ENCODE results near the gene ADPRHL1.

Gene ADPRHL1

DNA sequence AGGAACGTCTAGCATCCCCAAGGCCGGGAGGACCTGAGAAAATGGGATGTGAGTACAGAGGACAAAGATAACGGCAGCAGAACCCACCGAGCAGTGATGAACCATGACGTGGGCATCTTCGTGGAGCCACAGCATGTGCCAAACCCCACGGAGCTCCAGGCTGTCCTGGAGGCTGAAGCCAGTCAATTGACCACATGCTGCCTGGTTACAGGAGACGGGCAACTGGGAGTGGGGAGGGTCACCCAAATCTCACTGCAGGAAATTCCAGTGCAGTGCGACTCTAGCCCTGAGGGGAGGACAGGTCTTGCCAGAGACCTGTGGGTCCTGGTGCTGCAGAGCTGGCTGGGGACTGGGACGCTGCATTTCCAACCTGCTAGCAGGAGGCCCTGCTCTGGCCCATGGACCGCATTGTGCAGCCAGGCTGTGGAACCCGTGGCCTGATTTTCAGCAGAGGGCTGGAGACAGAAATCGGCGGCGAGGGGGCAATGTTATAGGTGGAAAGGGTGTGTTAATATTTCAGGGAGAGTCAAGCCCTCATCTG lies 86.2 kb downstream of the ADPRHL1 start:
- DNase-seq, result no peak

DNA sequence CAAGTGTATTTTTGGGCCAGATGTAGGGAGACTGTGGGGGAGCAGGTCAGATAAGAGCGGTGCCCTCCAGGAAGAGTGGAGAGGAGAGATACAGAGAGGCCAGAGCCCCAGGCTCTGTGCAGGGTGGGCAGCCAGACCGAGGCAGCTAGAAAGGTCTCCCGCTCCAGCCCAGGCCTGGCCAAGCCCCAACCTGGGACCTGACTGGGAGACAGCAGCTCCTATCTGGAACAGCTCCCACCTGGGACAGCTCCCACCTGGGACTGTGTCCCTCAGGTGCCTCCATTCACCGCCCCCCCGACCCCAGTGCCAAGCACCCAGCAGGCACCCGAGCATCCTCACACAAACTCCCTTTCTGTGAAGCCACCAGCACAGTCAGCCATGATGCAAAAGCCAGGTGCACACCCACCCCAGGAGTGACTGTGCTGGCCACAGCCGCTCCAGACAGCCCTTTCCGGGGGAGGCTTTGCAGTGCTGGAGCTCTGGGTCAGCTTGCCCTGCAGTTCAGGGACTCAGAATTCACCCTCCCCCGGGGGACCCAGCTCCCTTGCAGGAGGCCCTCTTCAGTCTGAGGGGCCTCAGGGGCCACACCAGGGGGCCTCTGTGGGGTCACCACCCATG lies 87.2 kb downstream of the ADPRHL1 start:
- DNase-seq, result no peak

DNA sequence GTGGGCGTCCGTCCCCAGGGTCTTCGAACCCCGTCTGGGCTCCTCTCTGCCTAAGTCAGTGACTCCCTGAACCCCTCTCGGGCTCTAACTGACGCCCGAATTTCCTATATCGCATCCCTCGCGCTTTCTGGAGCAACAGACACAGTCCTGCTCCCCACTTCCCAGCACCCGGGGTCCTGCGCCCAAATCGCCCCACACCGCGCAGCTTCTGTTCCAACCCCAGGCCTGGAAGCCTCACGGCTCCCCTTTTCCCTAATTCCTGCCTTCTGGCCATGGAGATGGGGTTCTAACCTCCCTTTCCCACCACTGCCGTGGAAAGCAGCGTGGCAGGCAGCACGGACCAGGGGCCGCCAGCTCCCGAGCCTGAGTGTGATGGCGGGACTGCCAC lies 87.7 kb downstream of the ADPRHL1 start:
- DNase-seq, result no peak

DNA sequence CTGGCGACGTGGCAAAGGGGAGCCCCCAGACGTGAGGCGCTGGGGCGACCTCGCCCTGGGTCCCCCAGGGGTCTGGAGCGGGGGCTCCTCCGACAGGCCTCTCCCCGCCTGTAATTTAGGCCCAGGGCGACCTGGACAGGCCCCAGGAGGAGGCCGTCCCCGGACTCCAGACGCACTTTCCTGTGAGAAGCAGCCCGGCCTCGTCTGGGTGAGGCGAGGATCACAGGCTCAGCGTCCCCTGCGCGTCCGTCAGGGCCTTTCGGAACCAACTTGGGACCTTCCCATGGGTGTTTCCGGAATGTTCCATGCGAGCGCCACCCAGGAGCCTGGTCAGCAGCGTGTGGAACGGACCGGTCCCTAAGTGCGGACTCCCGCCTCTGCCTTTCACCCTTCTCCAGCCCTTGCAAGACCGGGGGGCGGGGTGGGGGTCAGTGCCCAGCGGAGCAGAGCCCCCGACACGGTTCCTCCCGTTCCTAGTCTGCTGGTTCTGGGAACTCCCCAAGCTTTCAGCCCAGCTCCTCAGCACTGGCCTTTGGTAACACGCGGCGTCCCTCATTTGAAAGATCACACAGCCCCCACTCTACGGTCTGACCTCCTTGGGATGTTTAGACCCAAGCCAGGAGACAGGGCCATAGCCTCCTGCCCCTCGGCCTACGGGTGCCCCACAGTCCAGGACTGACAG lies 88.2 kb downstream of the ADPRHL1 start:
- no peak for DNase-seq

DNA sequence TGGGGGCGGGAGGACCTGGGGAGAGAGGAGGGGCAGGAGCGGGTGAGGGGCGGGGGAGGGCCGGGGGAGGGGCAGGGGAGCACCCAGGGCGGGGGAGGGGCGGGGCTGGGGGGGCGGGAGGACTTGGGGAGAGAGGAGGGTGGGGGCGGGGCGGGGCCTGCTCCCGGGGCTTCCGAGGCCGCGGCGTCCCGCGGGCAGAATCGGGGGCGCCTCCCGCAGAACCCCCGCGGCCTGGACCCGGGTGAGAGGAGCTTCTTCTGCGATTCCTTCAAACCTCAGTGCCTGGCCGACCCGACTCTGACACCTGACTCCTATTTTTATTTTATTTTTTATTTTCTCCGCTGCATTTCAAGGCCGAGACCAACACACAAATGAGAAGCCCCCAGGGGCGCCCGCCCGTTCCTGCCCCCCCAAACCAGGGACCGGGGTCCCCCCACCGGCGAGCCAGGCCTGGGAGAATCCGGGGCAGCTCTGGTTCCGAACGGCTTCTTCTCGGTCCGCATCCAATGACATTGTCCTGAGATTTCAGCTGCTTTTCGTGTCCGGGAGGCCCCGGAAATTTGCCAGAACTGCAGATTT lies 88.9 kb downstream of the ADPRHL1 start:
- DNase-seq, result no peak

DNA sequence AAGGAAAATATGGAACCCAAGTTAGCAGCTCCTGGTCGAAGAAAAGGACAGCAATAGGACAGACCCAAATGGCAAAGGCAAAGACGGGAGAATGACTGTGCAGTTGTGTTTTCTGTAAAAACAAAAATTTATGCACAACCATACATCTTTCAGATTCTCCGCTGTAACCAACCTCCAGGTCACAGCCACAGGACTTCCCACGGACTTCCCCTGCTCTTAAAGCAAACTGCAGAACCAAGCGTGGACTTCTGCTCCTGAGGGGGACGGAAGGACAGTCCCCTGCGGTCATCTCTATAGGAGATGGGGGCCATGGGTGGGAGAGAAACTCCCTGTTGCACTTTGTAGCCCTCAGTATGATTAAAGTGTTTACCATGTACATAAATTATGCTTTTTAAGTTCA lies 91.9 kb downstream of the ADPRHL1 start:
- no peak for DNase-seq

DNA sequence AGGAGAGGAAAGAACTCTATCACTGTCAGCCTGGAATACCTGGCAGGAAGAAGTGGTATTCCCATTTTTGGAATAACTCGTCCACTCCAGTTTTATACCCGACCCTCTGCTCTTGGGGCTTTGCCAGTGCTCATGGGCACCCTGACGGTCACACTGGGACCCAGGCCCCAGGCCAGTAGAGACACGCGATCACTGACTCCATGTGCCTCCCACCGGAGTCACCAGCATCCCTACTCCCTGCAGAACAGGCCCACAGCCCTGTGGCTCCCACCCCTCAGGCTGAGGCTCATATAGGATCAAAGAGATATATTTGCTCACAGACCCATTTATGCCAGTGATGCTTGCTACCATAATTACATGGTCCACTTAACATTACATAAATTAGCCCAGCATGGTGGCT lies 92.8 kb downstream of the ADPRHL1 start:
- no peak for DNase-seq

DNA sequence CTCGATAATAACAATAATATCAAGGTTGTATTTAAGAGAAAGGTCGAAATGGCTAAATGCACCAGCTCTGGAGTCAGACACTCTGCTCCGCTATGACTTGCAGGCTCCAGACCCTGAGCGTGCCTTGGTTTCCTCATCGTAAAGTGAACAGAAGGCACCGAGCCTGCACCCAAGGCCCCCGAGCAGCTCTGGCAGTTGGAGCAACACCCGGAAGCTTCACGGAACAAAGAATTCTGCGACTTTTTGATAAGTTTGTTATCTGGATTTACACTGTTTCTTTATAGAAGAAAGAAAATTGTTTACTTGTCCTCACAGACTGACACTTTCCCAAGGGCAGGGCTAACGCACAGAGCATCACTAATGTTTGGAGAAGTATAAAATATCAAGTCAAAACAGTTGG lies 93.7 kb downstream of the ADPRHL1 start:
- DNase-seq, result no peak

DNA sequence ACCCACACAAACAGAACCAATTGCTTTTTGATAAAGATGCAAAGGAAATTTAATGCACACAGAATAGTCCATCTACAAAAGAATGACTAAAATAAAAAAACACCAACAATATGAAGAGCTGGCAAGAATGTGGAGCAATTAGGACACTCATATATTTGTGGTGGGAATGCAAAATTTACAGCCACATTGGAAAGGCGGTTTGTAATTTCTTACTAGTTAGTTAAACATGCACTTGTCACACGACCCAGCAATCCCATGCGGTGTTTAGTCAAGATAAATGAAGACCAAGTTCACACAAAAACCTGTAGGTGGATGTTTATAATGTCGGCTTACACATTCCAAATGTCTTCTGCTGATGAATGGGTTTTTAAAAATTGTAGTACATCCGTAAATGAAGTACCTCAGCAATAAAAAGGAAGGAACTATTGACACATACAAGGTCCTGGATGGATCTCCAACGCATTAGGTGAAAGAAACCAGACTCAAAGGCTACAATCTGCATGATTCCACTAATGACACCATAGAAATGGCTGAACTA lies 94.6 kb downstream of the ADPRHL1 start:
- no peak for DNase-seq

DNA sequence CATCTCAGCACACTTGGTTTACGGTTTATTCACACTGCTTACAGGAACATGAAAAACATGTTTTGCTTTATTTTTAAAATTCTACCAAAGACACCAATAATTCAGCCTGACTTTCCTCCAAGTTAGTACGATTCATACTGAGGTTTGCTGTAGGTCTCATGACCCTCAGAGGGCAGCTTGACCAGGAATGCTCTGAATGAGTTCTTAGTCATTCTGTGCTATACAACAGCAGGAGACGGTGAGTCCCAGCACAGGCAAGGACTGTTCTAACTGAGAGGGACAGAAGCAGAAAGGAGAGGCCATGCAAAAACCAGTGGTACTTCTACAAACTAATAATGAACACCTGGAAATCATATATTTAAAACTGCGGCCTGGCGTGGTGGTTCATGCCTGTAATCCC lies 95.8 kb downstream of the ADPRHL1 start:
- no peak for DNase-seq

DNA sequence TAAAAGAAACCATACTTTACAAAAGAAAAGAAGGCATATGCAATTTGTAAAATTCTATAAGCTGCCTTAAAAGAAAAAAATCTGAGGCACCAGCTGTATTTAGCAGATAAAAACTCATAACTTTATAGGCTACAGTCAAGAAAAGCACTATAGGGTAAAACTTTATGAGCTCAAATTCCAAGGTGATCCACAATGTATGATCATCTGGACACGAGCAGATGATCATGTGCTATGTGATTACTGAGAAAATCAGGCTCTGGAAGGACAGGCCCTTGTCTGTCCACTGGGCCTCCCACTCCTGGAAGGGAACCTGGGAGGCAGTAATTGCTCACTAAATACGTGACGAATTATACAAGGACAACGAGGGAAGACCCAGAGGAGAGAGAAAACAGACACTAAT lies 96.7 kb downstream of the ADPRHL1 start:
- no peak for DNase-seq

DNA sequence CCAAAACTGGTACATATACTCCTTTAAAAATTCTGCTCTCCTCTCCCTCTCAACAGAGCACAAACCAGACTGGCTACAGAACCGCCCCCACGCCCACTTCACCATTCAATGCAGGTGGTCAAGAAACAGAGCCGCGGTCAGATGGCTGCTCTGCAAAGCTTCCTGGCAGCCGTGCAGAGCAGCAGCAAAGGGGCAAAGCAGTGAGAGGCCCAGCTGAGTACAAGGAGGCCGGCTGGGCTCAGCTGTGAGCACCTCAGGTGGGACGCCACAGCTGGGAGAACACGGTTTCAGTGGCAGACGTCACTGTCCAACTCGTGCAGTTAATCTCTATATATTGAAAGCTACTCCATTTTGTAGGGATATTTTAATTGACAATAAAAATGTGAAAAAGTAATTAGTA lies 97.7 kb downstream of the ADPRHL1 start:
- DNase-seq, result no peak

DNA sequence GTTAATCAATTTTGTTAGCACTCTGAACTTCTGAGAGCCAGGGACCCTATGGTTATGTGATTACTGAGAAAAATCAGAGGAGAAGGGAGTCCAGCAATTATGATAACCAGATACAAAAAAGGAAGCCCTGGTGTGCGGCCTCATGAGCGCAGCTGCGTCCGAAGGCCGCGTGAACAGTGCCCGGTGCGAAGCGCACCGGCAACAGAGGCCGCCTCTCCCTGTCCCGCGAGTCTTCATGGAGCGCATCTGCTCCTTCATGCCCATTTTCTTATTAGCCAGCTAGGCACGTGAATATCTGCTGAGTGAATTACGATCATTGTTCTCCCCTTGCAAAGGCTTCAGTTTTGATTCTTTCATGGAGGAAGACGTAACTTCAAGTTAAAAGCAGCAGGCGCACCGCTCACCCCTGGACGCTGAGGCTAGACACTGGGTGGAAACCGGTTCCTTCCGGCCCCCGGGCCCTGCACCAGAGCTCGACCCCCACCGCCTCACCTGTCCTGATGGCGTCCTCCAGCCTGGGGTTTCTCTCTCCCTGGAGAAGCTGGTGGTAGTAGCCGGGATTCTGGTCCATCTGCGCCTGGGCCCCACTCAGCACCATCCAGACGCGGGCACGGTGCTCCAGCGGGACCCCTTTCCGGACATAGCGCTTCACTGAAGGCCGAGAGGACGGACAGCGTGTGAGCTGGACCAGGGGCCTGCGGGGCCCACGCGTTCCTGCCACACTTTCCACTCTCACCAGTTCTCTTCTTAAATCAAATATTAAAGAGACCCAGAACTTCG lies 98.3 kb downstream of the ADPRHL1 start:
- no peak for DNase-seq

DNA sequence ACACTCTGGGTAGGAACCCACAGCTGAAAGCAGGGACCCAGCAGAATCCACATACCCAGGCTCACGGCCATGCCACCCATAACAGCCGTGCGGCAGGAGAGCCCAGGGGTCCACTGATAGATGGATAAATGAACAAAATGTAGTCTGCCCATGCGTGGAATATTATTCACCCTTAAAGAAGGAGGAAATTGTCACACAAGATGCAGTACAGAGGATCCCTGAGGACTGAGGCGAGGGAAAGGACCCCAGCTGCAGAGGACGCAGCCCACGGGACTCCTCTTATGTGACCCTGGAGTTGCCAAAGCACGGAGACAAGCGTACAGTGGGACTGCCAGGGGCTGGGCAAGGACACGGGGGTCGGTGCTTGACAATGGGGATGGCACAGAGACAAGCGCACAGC lies 100.0 kb downstream of the ADPRHL1 start:
- DNase-seq, result no peak

DNA sequence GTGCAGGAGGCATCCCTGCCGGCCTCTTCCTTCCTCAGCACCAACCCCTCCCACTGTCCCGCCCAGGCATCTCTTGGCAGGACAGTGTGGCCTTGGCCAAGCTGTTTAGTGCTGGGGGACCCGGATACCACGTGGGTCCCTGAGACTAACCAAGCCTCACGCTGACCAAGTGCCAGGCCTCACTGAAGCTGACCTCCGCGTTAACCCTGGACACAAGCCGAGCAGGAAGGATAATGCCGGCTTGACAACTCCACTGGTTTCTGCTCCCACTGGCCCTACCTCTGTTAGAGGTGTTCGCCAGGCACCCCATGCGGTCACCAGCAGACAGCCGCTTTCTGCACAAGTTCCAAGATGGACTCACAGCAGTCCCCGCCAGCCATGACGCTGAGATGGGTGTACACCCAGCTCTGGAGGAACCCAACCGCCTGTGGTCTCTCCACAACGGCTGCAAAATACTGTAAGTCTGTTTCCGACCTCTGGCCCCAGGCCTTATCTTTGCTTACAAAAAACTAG lies 101.7 kb downstream of the ADPRHL1 start:
- no peak for DNase-seq

DNA sequence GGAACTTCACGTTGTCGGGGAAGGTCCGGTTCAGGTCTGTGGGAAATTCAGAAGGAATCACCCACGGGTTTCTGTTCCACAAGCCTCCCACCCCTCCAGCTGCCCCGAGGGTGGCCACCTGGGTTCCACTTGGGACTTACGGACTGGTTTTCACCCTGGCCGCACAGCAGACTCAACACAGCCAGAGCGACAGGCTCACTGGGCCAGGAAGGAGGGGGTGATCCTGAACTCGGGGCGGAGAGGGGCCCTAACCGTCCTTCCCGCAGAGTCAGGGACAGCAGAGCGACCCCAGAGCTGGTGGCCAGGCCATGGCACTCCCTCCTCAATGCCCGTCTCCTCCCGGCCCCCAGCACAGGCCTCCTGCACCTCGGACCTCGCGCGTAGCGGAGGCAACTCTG lies 102.4 kb downstream of the ADPRHL1 start:
- no peak for DNase-seq

DNA sequence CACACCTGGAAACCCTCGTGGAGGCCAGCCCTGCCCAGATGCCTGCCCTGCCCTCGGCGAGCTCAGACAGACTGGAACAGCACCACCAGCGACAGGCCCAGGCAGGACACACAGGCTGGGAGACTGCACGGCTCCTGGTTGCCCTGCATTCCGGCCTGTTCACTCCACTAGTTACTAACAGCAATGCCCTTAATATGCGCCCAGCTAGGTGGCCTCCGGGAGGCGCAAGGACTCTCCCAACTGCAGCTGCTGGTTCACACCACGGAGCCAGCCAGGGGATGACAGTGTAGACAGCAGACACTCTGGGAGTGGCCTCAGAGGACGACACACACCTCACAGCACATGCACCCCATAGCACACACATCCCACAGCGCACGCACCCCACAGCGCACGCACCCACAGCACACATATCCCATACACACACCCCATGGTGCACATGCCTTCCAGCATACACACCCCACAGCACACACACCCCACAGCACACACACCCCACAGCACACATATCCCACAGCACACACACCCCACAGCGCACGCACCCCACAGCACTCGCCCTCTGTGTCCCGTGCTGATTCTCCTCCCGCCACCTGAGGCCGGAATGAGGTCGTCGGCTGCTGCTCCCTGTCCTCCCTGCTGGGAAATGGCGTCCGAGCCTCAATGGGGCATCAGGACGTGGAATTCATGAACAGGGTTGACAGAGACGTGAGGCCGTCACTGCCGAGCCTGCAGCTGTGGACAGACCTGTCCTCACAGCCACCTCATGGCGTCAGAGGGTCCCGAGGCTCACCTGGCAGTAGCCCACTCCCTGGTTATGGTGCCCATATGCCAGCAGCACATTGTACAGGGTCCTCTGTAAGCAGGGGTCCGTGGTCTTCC lies 103.0 kb downstream of the ADPRHL1 start:
- DNase-seq, result no peak
